WTC11 (cell line): Measurements from ENCODE around the gene RNU1-3. TPM values are rescaled to one million over a fixed set of nuclear protein-coding genes. Genes with fewer than 3 reads are reported as not detected.
"Not testable (repeated sequence)": the region's sequence is repeated elsewhere in the genome, so short reads cannot be mapped to it uniquely, and the experiment has no call there.

Source experiments
- ATAC-seq: fragments of 200-7000 bp; cut with Tn5 transposase; 2 replicates; pipeline ENCODE4 v1.10.0; 2021; ENCODE audit warnings: mild to moderate bottlenecking, moderate library complexity
- Bru-seq: library from RNA; stranded (reverse); fragments of 400-500 nt; gene quantifications from one replicate; lab custom pipeline; 2021; lab: Mats Ljungman, UMichigan
- CTCF ChIA-PET: fragments of 300-600 bp; sonication (Branson Sonifier 250); formaldehyde crosslinking; loops from one replicate; lab custom pipeline; 2021; ENCODE audit warnings: antibody characterized with exemption; lab: Charles Lee
- POLR2A ChIA-PET: fragments of 350-600 bp; sonication (Branson Sonifier 250); formaldehyde crosslinking; loops from one replicate; lab custom pipeline; 2021; ENCODE audit warnings: antibody characterized with exemption; lab: Charles Lee
- DNase-seq: peaks from one replicate; pipeline ENCODE4 v3.0.0; 2021; ENCODE audit warnings: low spot score
- H3K27ac Mint-ChIP-seq: 2 replicates; pipeline ENCODE4 v1.8.0; 2021; ENCODE audit warnings: mixed read lengths
- H3K27me3 Mint-ChIP-seq: 2 replicates; pipeline ENCODE4 v1.8.0; 2021; ENCODE audit warnings: low read depth, mild to moderate bottlenecking, moderate library complexity, mixed read lengths
- H3K36me3 Mint-ChIP-seq: 2 replicates; pipeline ENCODE4 v1.8.0; 2021; ENCODE audit warnings: mixed read lengths
- H3K4me1 Mint-ChIP-seq: 2 replicates; pipeline ENCODE4 v1.8.0; 2022; ENCODE audit warnings: mixed read lengths
- H3K4me3 Mint-ChIP-seq: 2 replicates; pipeline ENCODE4 v1.8.0; 2021; ENCODE audit warnings: mild to moderate bottlenecking, moderate library complexity, mixed read lengths
- H3K9me3 Mint-ChIP-seq: 2 replicates; pipeline ENCODE4 v1.8.0; 2021; ENCODE audit warnings: mixed read lengths
- long read RNA-seq, 3 experiments: library from RNA in 1 of 3; library from capped mRNA in 1 of 3; library from polyadenylated mRNA in 1 of 3; unstranded in 2 of 3; stranded (forward) in 1 of 3; transcript quantifications; one replicate each; pipeline ENCODE4 v2.0.0, GENCODE V29; 2021
- total RNA-seq: library from RNA; stranded (reverse); gene quantifications from 3 replicates; pipeline ENCODE4 v1.2.3, GENCODE V29; 2021

The RNU1-3 gene
- total RNA-seq (1,028 to 1,267 TPM (median 1,197 TPM) in 3 replicates), Bru-seq, nascent RNA (percentile 31 among the genes with signal in this experiment)
- long read RNA-seq, experiment 1 = 0 reads
- long read RNA-seq, experiment 2 = 0 reads
- long read RNA-seq, experiment 3 = 0 reads

DNA sequence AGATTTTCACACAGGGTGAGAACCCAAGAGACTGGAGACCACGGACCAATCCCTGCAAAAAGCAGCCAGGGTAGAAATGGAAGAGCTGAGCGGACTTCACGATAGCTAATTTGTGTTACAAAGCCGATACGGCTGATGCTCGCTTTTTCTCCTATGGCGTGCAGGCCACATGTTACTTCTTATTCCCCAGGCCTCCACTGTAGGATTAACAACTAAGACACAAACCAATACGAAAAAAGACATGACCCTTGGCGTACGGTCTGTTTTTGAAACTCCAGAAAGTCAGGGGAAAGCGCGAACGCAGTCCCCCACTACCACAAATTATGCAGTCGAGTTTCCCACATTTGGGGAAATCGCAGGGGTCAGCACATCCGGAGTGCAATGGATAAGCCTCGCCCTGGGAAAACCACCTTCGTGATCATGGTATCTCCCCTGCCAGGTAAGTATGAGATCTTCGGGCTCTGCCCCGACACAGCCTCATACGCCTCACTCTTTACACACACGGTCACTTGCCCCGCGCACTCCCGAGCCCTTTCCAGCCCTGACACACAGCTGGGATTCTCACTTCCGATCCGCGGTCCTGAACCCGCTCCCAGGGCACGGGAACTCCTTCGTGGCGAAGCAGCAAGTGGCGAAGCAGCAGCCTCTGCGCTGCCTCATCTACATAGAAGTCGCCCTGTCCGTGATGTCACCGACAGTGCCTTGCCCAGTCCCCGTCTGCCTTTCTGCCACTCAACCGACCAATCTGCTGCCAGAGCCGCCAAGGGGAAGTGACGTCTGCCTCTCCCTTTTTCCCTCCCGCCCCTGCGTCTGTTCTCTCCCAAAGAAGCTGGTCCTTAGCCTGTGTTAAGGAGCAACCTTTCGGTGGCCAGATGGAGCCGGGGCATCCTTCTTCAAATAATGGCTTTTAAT is at the start of gene RNU1-3:
Gene RNU1-3, minus strand, starts transcription at position 447 of the 912 bp plus-strand sequence.
- POLR2A ChIA-PET, H3K36me3 Mint-ChIP-seq, H3K4me3 Mint-ChIP-seq, CTCF ChIA-PET, H3K4me1 Mint-ChIP-seq, H3K27ac Mint-ChIP-seq, DNase-seq, H3K9me3 Mint-ChIP-seq, H3K27me3 Mint-ChIP-seq: not testable (repeated sequence)
- ATAC-seq = peak; percentile 99

DNA sequence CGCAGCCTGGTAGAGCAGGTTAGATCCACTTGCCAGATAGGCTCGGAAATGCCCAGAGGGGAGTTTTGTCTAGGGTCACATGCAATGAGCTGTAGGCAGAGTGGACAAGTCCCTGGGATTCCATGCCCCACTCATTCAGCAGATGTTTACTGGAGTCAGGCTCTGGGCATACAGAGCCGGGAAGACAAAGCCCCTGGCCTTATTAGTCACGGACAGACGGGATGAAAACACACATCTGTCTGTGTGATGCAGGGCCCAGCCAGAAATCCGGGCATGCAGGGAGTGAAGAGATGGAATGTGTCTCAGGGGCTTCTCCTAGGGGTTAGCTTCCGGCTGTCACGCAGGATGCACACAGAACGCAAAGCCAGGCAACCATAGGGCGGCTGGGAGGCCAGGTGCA is 46.7 kb upstream of the RNU1-3 start:
- H3K4me3 Mint-ChIP-seq, H3K27me3 Mint-ChIP-seq, ATAC-seq, H3K9me3 Mint-ChIP-seq, CTCF ChIA-PET, POLR2A ChIA-PET, H3K36me3 Mint-ChIP-seq, DNase-seq, H3K27ac Mint-ChIP-seq: not testable (repeated sequence)
- peaks cover 12% of the 10 kb centered on the region for H3K4me1 Mint-ChIP-seq

DNA sequence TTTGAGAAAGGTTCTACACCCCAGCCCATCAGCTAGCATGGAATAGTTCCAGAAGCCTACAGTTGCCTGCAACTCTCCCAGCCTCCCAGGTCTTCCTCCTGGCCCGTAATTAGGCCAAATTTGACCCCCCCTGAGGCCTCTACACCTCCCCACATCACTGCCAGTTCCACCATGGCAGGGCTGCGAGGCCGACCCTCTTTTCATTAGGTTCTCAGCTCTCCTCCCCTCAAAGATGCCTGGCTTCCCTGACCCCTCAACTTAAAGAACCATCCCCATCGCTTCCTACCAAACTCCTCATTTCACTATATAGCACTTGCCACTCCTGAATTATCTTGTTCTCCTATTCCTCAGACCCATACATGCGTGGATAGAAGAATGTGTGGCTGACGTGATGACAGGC is 46.2 kb upstream of the RNU1-3 start:
- not testable (repeated sequence) for ATAC-seq, H3K9me3 Mint-ChIP-seq

DNA sequence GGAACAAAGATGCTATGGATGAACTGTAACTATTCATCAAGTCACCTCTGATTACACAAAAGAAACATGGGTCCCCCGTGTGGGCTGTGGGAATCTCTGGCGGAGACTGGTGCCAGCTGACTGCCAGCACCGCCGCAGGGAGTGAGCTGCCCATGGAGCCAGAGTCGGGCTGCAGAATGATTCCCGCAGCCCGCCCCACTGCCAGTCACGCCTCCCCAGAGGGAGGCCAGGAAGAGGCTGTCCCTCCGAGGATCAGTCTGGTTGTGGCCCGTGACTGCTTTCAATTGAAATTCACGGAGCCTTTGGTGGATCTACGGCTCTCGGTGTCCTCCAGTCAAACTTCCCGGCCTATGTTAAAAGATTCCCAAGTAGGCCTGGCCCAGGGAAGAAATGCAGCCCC is 45.8 kb upstream of the RNU1-3 start:
- H3K9me3 Mint-ChIP-seq, H3K27me3 Mint-ChIP-seq, H3K4me1 Mint-ChIP-seq, ATAC-seq, H3K4me3 Mint-ChIP-seq, H3K36me3 Mint-ChIP-seq, H3K27ac Mint-ChIP-seq, POLR2A ChIA-PET, DNase-seq: not testable (repeated sequence)
- CTCF ChIA-PET = interaction anchor here (1.6 kb wide), 1 partner anchor 92 kb away, joined by 3 read pairs; no protein-coding TSS in a partner anchor

More for the DNA sequence above, 46.2 kb upstream of the RNU1-3 start:
- H3K4me3 Mint-ChIP-seq, H3K27ac Mint-ChIP-seq, POLR2A ChIA-PET, H3K36me3 Mint-ChIP-seq, DNase-seq, H3K27me3 Mint-ChIP-seq: not testable (repeated sequence)
- H3K4me1 Mint-ChIP-seq = peaks cover 11% of the 10 kb centered on the region
- CTCF ChIA-PET = interaction anchor here (1.6 kb wide), 1 partner anchor 92 kb away, joined by 3 read pairs; no protein-coding TSS in a partner anchor

DNA sequence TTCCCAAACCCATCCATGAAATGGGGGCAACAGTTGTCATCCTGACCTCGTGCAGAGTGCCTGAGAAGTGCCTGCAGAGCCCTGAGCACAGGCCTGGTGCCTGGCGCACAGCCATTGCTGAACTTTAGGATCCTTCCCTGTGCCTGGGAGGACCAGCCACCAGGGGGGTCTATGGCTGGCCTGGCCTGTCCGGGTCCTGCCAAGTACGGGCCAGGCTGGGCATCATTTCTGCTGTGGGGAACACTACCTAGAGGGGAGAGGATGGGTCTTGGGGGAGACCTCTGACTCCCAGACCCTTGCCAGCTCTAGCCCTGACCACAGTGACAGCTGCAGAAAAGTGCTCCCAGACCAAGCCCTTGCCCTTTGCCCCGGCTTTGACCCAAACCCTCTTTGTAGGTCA is 45.4 kb upstream of the RNU1-3 start:
- H3K27ac Mint-ChIP-seq, ATAC-seq, H3K9me3 Mint-ChIP-seq, H3K4me1 Mint-ChIP-seq, H3K4me3 Mint-ChIP-seq, DNase-seq, H3K27me3 Mint-ChIP-seq, POLR2A ChIA-PET, H3K36me3 Mint-ChIP-seq: not testable (repeated sequence)
- CTCF ChIA-PET = interaction anchor here (1.4 to 1.6 kb wide), 2 partner anchors 19 to 91 kb away, joined by 3 read pairs; no protein-coding TSS in a partner anchor

DNA sequence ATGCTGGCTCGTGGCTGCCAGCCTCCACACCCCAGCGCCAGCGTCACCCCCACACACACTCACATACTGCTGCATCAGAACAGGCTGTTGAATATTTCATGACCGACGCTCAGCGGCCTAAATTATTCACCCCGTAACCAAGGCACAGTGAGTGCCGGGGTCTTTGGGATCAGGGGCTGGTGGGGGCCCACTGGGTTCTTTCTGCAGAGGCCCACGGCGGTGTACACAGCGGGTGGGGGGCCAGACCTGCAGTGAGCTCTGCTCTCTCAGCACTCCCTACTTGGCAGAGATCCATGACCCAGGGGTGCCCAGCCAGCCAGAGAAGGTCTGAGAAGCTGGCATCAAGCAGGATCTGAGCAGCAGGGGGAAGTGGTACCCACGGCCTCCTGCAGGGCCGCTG is 43.9 kb upstream of the RNU1-3 start:
- DNase-seq, H3K9me3 Mint-ChIP-seq, H3K27ac Mint-ChIP-seq, ATAC-seq, H3K4me3 Mint-ChIP-seq, H3K27me3 Mint-ChIP-seq, H3K4me1 Mint-ChIP-seq, H3K36me3 Mint-ChIP-seq: not testable (repeated sequence)
- CTCF ChIA-PET = interaction anchor here (1.0 to 1.1 kb wide), 2 partner anchors 10 to 17 kb away, joined by 3 to 4 read pairs; no protein-coding TSS in a partner anchor
- POLR2A ChIA-PET = interaction anchor here (0.8 kb wide), 1 partner anchor 66 kb away, joined by 3 read pairs; no protein-coding TSS in a partner anchor

DNA sequence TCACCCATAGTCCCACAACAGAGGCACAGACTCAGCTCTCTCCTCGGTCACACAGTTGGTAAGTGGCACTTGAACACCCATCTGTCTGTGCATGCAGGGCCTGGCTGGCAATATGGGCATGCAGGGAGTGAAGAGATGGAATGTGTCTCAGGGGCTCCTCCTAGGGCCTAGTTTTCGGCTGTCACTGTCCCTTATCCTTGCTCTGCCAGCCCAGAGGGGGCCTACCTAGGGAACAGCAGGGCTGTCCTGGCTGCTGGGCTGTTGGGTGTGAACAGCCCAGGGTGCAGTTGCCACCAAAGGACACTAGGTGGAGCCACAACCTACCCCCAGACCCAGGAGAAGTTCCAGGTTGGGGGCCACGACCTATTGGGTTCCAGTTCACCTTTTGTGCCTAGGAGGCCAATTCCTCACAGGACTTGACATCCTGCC is 42.9 kb upstream of the RNU1-3 start:
- POLR2A ChIA-PET, DNase-seq, H3K36me3 Mint-ChIP-seq, H3K27me3 Mint-ChIP-seq, H3K4me3 Mint-ChIP-seq, H3K4me1 Mint-ChIP-seq, H3K27ac Mint-ChIP-seq, H3K9me3 Mint-ChIP-seq: not testable (repeated sequence)
- CTCF ChIA-PET = interaction anchor here (0.6 to 3.8 kb wide), 9 partner anchors 8 to 89 kb away, joined by 3 to 71 read pairs (median 26); no protein-coding TSS in a partner anchor
- peak; percentile 77 for ATAC-seq

DNA sequence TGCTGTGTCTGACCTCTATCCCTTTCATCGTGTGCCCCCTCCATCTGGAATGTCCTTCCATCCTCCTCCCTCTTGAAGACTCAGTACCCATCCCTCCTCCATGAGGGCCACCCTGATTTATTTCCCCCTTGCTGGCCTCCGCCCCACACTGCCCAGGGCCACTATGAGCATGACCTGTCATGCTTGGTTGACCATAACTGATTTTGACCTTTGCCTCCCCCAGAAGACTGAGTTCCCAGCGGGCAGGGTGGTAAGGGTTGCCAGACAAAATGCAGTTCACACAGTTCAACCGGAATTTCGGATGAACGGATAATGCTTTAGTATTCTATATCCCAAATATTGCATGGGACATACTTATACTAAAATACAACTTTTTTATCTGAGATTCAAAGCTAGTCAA is 42.0 kb upstream of the RNU1-3 start:
- not testable (repeated sequence) for DNase-seq, H3K36me3 Mint-ChIP-seq, H3K4me1 Mint-ChIP-seq, H3K4me3 Mint-ChIP-seq, H3K27me3 Mint-ChIP-seq, H3K9me3 Mint-ChIP-seq, H3K27ac Mint-ChIP-seq, ATAC-seq
- ChIA-PET CTCF (interaction anchor here (0.7 to 3.8 kb wide), 12 partner anchors 9 to 184 kb away, joined by 3 to 71 read pairs (median 23); no protein-coding TSS in a partner anchor), POLR2A (interaction anchor here (0.6 to 0.7 kb wide), 2 partner anchors 10 to 15 kb away, joined by 3 read pairs; no protein-coding TSS in a partner anchor)
